HG03354 (cell line): Measurements from ENCODE around the gene C19orf81.
"Not testable (repeated sequence)": the region's sequence is repeated elsewhere in the genome, so short reads cannot be mapped to it uniquely, and the experiment has no call there.

Experiments
- ATAC-seq: cut with Tn5 transposase; IDR thresholded peaks from one replicate; pipeline ENCODE4 v1.9.1; 2021; ENCODE audit warnings: mild to moderate bottlenecking; ENCODE audit not compliant: unreplicated experiment, poor library complexity, severe bottlenecking

The C19orf81 gene

GRCh38 chr19:50649433-50650391 lies at the start of gene C19orf81:
Gene C19orf81, plus strand, starts transcription at chr19:50649445. Its CDS starts 0 bp downstream, at chr19:50649445.
- ATAC-seq = no peak

DNA sequence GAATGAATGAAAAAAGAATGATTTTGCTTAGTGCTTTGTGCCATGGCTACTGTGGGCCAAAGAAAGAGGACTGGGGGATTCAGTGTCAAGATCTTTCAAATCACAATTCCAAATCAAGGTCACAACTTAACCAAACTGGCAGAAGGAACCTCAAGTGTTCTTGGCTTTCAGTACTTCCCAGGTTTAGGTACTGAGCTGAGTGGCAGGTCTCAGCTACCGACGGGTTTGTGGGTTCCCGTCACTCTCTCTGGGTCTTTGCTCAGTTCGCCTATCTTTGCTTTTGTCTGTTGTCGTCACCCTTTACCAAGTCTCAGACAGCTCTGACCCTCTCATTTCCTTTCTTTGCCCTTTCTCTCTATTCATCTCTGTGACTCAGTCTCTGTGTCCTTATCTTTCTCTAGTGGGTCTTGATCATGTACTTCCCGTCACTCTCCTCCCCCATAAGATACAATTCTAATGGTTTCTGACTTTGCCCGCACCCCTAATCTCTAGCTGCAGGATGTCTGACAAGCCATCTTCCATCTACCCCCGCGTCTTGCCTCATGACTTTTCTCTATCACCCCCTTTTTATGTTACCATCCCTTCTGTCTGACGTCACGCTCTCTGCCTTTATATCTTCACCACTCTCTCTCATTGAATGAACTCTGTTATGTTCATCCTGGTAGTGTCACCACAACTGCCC lies 47.7 kb upstream of the C19orf81 start:
- ATAC-seq = no peak

DNA sequence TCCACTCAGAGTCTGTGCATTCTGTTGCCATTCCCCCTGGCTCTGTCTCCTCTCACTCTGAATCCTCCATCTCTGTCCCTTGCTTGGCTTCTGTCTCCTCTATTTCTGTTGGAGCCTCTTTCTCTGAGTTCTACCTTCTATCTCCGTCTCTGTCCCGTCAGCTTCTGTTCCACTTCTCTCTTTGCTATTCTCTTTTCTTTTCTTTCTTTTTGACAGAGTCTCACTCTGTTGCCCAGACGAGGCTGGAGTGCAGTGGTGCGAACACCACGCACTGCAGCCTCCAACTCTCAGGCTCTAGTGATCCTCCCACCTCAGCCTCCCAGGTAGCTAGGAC lies 47.2 kb upstream of the C19orf81 start:
- ATAC-seq = no peak

DNA sequence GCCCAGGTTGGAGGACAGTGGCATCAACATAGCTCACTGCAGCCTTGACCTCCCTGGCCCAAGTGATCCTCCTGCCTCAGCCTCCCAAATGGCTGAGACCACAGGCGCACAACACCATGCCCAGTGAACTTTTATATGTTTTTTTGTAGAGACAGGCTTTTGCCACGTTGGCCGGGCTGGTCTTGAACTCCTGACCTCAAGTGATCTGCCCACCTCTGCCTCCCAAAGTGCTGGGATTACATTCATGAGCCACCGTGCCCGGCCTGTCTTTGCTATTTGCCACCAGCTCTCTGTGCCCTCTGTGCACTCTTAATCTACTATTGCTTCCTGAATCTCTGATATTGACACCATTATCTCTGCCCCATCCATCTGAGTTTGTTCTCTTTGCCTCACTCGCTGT lies 46.7 kb upstream of the C19orf81 start:
- no peak for ATAC-seq

DNA sequence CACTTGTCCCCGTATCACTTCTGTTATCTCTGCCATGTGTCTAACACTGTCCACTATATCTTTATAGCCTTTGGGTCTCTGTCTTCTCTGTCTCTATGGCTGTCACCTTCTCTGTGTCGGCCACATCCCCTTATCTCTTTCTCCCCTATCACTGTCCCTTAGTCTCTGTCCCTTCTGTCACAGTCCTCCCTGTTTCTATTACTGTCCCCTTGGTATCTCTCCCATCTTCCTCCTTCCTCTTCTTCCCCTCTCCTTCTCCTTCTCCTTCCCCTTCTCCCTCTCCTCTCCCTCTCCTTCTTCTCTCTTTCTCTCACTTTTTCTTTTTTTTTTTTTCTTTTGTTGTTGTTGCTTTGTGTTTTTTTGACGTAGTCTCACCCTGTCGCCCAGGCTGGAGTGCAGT lies 46.3 kb upstream of the C19orf81 start:
- ATAC-seq = no peak

DNA sequence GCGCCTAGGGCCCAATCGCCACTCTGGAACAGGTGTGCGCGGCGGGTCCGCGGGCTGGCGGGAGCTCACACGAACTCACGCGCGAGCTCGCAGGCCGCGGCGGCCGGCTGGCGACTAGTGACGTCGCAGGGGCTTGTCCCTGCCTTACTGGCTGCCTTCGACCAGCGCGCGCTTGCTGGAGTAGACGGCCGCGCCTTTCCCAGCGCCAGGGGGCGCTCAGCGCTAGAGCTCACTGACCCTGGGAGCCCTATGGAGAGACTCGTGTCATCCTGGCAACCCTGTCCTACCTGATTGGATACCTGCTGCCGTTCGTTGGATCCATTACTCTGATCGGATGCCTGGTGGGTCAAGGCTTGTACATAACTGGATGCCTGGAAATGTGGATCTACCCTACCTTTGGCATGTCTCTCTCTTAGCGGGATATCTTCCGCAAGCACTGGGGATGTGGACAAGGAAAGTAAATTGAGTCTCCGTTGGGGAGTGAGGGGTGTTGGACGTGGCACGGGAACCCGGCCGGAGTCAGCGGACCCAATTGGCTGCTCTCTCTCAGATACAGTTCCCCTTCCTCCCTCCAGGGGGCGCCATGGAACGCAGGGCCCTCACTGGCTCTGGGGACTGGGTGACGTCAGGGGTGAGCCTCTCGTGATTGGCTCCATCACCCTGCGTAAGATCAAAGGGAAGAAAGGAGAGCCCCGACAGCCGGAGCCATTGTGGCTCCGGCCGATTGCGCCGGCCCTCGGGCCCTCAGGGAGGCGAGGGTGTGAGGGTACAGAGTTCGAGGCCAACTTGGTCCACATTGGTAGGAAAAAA lies 44.8 kb upstream of the C19orf81 start:
- ATAC-seq = not testable (repeated sequence)

DNA sequence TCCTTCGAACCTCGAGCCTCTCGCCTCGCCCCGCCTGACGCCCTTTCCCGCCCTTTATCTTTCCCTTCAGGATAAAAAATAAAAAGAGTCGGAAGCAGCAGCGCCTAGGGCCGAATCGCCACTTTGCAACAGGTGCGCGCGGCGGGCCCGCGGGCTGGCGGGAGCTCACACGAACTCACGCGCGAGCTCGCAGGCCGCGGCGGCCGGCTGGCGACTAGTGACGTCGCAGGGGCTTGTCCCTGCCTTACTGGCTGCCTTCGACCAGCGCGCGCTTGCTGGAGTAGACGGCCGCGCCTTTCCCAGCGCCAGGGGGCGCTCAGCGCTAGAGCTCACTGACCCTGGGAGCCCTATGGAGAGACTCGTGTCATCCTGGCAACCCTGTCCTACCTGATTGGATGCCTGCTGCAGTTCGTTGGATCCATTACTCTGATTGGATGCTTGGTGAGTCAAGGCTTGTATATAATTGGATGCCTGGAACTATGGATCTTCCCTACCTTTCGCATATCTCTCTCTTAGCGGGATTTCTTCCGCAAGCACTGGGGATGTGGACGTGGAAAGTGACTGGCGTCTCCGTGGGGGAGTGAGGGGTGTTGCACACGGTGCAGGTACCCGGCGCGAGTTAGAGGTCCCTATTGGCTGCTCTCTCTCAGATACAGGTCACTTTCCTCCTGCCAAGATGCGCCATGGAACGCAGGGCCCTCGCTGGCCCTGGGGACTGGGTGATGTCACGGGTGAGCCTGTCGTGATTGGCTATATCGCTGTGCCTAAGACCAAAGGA lies 43.0 kb upstream of the C19orf81 start:
- ATAC-seq = not testable (repeated sequence)

- ATAC-seq = no peak
Measured at GRCh38 chr19:50607388-50607787, 41.9 kb upstream of the C19orf81 start.

DNA sequence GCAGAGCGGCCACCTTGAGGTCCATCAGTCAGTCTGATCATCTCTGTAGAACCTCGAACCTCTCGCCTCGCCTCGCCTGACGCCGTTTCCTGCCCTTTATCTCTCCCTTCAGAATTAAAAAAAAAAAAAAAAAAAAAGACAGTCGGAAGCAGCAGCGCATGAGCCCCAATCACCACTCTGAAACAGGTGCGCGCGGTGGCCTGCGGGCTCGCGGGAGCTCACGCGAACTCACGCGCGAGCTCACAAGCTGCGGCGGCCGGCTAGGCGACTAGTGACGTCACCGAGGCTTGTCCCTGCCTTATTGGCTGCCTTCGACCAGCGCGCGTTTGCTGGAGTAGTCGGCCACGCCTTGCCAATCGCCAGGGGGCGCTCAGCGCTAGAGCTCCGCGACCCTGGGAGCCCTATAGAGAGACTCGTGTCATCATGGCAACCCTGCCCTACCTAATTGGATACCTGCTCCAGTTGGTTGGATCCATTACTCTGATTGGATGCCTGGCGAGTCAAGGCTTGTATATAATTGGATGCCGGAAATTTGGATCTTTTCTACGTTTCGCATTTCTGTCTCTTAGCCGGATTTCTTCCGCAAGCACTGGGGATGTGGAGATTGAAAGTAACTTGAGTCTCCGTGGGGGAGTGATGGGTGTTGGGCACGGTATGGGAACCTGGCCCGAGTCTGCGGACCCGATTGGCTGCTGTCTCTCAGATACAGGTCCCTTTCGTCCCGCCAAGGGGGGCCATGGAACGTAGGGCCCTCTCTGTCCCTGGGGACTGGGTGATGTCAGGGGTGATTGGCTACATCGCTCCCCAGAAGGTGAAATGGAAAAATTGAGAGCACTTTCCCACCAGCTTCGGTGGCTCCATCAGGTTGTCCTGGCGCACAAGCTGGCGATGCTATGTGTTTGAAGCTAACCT lies 41.1 kb upstream of the C19orf81 start:
- no peak for ATAC-seq

GRCh38 chr19:50612504-50613404 lies 36.5 kb upstream of the C19orf81 start:
- not testable (repeated sequence) for ATAC-seq

- ATAC-seq = not testable (repeated sequence)
Measured at GRCh38 chr19:50618379-50618778, 30.9 kb upstream of the C19orf81 start.

GRCh38 chr19:50619184-50619583 lies 30.1 kb upstream of the C19orf81 start:
- not testable (repeated sequence) for ATAC-seq

DNA sequence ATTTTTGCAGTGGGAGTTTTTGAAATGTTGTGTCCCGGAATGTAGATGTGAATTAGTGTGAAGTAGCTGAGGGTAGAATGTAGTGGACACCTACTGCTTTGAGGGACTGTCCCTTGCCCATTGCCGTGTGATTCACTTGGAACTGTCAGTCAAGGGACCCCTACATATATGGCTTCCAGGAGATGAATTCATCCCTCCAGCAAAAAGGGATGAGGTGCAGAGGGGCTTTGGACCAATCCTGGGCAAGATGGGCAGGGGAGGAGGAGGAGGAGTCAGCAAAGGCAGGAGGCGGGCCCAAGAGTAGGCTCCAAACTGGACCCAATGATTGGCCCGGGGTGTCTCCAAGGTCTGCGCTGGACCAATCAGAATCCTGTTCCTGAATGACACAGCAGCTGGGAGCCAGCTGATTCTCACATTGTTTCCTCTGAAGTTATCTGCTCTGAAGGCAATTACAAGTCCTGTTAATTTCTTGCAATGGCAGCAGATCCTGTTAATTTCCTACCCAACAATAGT lies 28.8 kb upstream of the C19orf81 start:
- ATAC-seq = not testable (repeated sequence)

DNA sequence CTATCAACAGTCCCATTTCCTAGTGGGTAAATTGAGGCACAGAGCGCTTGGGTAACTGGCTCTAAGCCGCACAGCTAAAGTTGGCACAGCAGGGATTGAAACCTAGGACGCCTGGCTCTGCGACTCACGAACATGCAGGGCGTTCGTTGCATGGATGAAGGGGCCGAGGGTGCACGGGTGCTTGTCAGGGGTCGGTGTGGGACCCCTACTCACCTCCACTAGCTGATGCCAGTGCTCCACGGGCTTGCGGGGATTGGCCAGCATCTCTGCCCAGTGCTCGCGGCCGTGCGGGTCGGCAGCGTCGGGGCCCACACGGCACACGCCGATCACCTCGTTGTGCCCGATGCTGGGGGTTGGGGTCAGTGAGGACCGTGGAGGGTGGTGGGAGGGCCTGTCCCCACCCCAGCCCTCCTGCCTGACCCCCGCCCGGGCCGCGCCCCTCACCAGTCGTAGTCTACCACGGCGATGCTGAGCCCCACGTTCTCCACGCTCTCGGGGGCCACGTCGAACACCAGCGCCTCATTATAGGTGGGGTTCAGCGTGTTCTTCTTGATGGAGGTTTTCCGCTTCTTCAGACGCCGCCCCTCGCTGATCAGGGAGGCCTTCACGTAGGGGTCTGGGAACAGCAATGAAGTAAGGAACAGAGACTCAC lies 24.2 kb upstream of the C19orf81 start:
- no peak for ATAC-seq

GRCh38 chr19:50626011-50626410 lies 23.2 kb upstream of the C19orf81 start:
- no peak for ATAC-seq

DNA sequence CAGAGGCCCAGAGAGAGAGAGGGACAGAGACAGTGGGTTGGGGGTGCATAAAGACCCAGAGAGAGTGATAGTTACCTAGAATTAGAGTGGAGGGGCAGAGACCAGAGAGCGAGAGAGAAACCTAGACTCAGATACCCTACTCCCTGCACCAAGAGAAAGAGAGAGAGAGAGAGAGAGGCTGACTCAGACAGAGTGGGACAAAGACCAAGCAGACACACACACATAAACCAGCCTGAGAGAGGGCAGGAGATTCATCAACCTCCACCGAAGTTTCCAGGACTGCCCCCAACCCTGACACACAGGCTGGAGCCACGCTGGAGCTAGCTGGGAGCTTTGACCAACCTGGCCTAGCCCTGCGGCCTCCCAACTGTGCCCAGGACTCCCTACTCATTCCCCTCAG lies 22.4 kb upstream of the C19orf81 start:
- ATAC-seq = no peak

DNA sequence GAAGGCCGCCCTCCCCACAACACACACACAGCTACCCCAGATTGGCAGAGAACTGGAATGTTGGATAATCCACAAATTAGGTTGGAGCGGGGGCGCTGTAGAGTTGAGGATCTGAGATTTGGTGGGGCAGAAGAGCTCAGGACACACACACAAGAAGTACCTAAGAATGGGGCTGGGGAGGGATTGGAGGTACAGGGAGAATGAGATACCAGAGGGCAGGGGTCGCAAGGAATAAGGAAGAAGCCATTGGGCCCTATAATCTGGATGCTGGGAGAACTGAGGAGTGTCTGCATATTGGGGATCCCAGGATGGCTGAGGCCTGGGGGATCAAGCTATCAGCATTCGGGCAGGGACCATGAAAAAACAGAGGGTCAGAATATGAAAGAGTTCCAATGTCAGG lies 21.1 kb upstream of the C19orf81 start:
- no peak for ATAC-seq
